Fibroblast of lung (primary cell): ENCODE measurements around the gene FCRL5. TPM values are rescaled to one million over a fixed set of nuclear protein-coding genes. Genes with fewer than 3 reads are reported as not detected.

Source experiments
- DNase-seq, 2 donors: peaks; one replicate each; pipeline versions ENCODE4 v3.0.0 to v3.0.0-alpha.2; 2010; ENCODE audit warnings: low read depth in 2 of 2
- H2AFZ ChIP-seq: 2 replicates; pipeline ENCODE4 v1.5.1; 2012; ENCODE audit warnings: low read length, control low read depth, inconsistent platforms
- H3K27ac ChIP-seq: 2 replicates; pipeline ENCODE4 v1.5.1; 2011; ENCODE audit warnings: low read length, control low read depth; ENCODE audit not compliant: insufficient read depth
- H3K27me3 ChIP-seq: 2 replicates; pipeline ENCODE4 v1.5.1; 2011; ENCODE audit warnings: mild to moderate bottlenecking, low read length; ENCODE audit not compliant: control insufficient read depth, insufficient read depth
- H3K36me3 ChIP-seq: 2 replicates; pipeline ENCODE4 v1.5.1; 2011; ENCODE audit warnings: low read length; ENCODE audit not compliant: control insufficient read depth, insufficient read depth
- H3K4me1 ChIP-seq: 2 replicates; pipeline ENCODE4 v1.5.1; 2011; ENCODE audit warnings: low read length; ENCODE audit not compliant: control insufficient read depth, insufficient read depth; ENCODE audit errors: extremely low read depth
- H3K4me2 ChIP-seq: 2 replicates; pipeline ENCODE4 v1.5.1; 2011; ENCODE audit warnings: low read length, control low read depth; ENCODE audit not compliant: insufficient read depth; ENCODE audit errors: extremely low read depth
- H3K4me3 ChIP-seq, 4 experiments: fragments of 200-600 bp in 1 of 4; sonication (generic) in 1 of 4; replicated peaks in 1 of 4; 2 replicates each; pipeline ENCODE4 v1.5.1; 2011 to 2016; ENCODE audit warnings: low read length in 4 of 4, low read depth in 3 of 4, mild to moderate bottlenecking in 3 of 4, control low read depth in 2 of 4, inconsistent platforms in 1 of 4, mixed read lengths in 1 of 4; ENCODE audit not compliant: insufficient read depth in 1 of 4; ENCODE audit errors: control extremely low read depth in 1 of 4
- H3K79me2 ChIP-seq: 2 replicates; pipeline ENCODE4 v1.5.1; 2012; ENCODE audit warnings: mild to moderate bottlenecking, low read length, inconsistent platforms; ENCODE audit not compliant: control insufficient read depth, insufficient read depth
- H3K9ac ChIP-seq: 2 replicates; pipeline ENCODE4 v1.5.1; 2011; ENCODE audit warnings: mild to moderate bottlenecking, low read length, control low read depth; ENCODE audit not compliant: insufficient read depth
- H3K9me3 ChIP-seq: 2 replicates; pipeline ENCODE4 v1.5.1; 2012; ENCODE audit warnings: low read depth, low read length; ENCODE audit not compliant: control insufficient read depth, insufficient read depth
- H4K20me1 ChIP-seq: 2 replicates; pipeline ENCODE4 v1.5.1; 2011; ENCODE audit warnings: low read length; ENCODE audit not compliant: control insufficient read depth, insufficient read depth; ENCODE audit errors: extremely low read depth
- EZH2 ChIP-seq: IDR thresholded peaks from 2 replicates; pipeline ENCODE4 v1.5.1; 2012; ENCODE audit warnings: low read length, control low read depth, mild to moderate bottlenecking; ENCODE audit errors: missing control alignments
- polyA plus RNA-seq, 2 donors: library from polyadenylated mRNA; depleted of rRNA in 1 of 2; stranded (reverse) in 1 of 2; unstranded in 1 of 2; fragments of >200 nt; gene quantifications; 2 replicates each; pipeline ENCODE4 v1.2.1, GENCODE V29; 2011 to 2012; ENCODE audit warnings: missing spikeins in 1 of 2
- total RNA-seq: library from RNA; depleted of rRNA; stranded (reverse); fragments of >200 nt; gene quantifications from 2 replicates; pipeline ENCODE4 v1.2.1, GENCODE V29; 2014
- TF ChIP-seq, protein P1 (sequence below), 2 donors: IDR thresholded peaks in 1 of 2; conservative IDR thresholded peaks in 1 of 2; 1 replicate in 1 of 2; 2 replicates in 1 of 2; pipeline ENCODE4 v1.5.1; 2011 to 2012; ENCODE audit warnings: low read length in 2 of 2, control low read depth in 1 of 2, inconsistent platforms in 1 of 2, low read depth in 1 of 2, mild to moderate bottlenecking in 1 of 2

FCRL5 gene
- total and polyA plus RNA-seq, 2 donors (not counting 1 experiment from before 2014, with no cell fraction given), result 0.05 TPM; not detected in 1

DNA sequence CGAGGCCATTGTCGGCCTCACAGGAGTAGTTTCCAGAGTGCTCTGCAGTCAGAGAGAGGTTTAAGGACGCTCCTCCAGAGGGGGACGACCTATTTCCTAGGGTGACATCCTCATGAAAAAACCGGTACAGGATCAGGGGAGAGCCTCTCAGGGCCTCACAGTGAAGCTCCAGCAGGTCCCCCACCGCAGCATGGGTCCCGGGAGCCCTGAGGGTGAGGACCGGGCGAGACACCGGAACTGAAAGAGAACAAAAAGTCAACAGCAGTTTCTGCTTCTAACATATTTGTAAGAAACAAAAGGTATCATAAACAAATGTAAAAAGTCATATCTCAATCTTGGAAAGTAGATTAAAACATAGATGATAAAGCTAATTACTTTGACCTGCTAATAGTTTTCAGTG is 31.3 kb downstream of the FCRL5 start:
- Histone ChIP-seq H3K4me1 (no peaks in the 10 kb centered on the region), H3K27ac (no peak overlapping the region), H3K79me2 (no peaks in the 10 kb centered on the region), H3K9ac (no peak overlapping the region), H2AFZ (no peak overlapping the region), H3K27me3 (no peaks in the 10 kb centered on the region), H4K20me1 (no peaks in the 10 kb centered on the region), H3K4me3 (no peak overlapping the region), H3K9me3 (no peaks in the 10 kb centered on the region), H3K4me2 (no peak overlapping the region), H3K36me3 (no peaks in the 10 kb centered on the region)
- DNase-seq, result no peak
- no peak for TF ChIP-seq EZH2
- TF ChIP-seq, protein P1, sequence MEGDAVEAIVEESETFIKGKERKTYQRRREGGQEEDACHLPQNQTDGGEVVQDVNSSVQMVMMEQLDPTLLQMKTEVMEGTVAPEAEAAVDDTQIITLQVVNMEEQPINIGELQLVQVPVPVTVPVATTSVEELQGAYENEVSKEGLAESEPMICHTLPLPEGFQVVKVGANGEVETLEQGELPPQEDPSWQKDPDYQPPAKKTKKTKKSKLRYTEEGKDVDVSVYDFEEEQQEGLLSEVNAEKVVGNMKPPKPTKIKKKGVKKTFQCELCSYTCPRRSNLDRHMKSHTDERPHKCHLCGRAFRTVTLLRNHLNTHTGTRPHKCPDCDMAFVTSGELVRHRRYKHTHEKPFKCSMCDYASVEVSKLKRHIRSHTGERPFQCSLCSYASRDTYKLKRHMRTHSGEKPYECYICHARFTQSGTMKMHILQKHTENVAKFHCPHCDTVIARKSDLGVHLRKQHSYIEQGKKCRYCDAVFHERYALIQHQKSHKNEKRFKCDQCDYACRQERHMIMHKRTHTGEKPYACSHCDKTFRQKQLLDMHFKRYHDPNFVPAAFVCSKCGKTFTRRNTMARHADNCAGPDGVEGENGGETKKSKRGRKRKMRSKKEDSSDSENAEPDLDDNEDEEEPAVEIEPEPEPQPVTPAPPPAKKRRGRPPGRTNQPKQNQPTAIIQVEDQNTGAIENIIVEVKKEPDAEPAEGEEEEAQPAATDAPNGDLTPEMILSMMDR (conservative IDR thresholded peaks at IDR 0.05 in 1 of 2, IDR thresholded peaks at IDR 0.05 in 1 of 2; ENCODE audit: low read depth in 1 of 2, low read length in 2 of 2), result no peak

DNA sequence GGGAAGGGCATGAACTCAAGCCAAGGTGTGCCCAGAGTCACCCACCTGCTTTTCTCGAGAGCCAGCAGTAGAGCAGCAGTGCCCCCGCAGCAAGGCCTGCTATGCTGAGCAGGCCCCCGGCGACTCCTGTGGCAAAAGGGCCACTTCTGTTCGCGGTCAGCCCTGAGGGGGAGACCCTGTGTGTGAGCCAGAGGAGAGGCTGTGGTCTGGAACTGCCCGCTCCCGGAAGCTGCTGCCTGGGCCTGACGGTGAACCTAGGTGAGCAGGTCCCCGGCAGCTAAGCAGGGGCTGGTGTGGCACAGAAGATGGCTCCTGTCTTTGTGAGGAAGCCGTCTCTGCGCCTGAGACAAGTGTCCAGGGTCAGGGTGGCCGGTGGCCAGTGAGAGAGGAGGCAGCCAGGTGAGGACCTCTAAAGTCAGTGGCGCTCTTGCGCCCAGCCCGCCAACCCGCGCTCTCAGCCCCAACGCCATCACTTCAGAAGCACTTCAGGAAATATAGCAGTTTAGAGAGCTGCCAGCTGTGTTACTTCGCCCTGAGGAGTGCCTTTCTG is 31.9 kb downstream of the FCRL5 start:
- Histone ChIP-seq H3K9me3 (no peaks in the 10 kb centered on the region), H3K4me3 (no peak overlapping the region), H3K27ac (no peak overlapping the region), H4K20me1 (no peaks in the 10 kb centered on the region), H3K9ac (no peak overlapping the region), H3K36me3 (no peaks in the 10 kb centered on the region), H3K4me2 (no peak overlapping the region), H2AFZ (no peak overlapping the region), H3K79me2 (no peaks in the 10 kb centered on the region), H3K27me3 (no peaks in the 10 kb centered on the region), H3K4me1 (no peaks in the 10 kb centered on the region)
- DNase-seq, result no peak
- TF ChIP-seq, protein P1 (conservative IDR thresholded peaks at IDR 0.05 in 1 of 2, IDR thresholded peaks at IDR 0.05 in 1 of 2; ENCODE audit: low read depth in 1 of 2, low read length in 2 of 2), result no peak
- TF ChIP-seq EZH2, result no peak

DNA sequence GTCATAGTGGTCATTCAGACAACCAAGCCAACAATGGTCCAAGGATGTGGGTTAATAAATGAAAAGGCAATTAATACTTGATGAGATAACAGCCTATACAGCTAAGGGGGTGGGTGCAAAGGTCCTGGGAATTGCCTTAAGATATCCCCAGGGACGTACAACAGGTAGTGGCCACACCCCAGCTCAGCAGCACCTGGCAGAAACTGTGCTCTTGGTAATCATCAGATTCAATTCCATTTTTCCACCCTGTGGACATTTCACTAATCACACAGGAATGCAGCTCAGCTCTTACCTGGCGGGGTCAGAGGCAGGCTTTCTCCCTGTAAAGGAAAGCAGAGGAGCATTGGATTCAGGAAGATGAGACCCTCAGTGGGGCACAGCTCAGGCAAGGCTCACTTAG is 32.9 kb downstream of the FCRL5 start:
- Histone ChIP-seq H3K4me1 (no peaks in the 10 kb centered on the region), H3K9ac (no peak overlapping the region), H3K27me3 (no peaks in the 10 kb centered on the region), H2AFZ (no peak overlapping the region), H3K27ac (no peak overlapping the region), H3K36me3 (no peaks in the 10 kb centered on the region), H4K20me1 (no peaks in the 10 kb centered on the region), H3K9me3 (no peaks in the 10 kb centered on the region), H3K4me3 (no peak overlapping the region), H3K79me2 (no peaks in the 10 kb centered on the region), H3K4me2 (no peak overlapping the region)
- no peak for DNase-seq
- TF ChIP-seq, protein P1 (conservative IDR thresholded peaks at IDR 0.05 in 1 of 2, IDR thresholded peaks at IDR 0.05 in 1 of 2; ENCODE audit: low read depth in 1 of 2, low read length in 2 of 2), result no peak
- no peak for TF ChIP-seq EZH2
